ENCODE measurements around the gene FAM162A. TPM values are rescaled to one million over a fixed set of nuclear protein-coding genes. Genes with fewer than 3 reads are reported as not detected.

FAM162A gene
- total RNA-seq, 1 donor from 2014 or later, result 24.3 TPM

GRCh38 chr3:122394173-122394572 is 10.2 kb downstream of the FAM162A start:
- H3K27ac ChIP-seq, result no peak overlapping the region
- H3K9me3 ChIP-seq, result no peaks in the 10 kb centered on the region
- no peak for DNase-seq
- intact Hi-C loops (cut with DNase I), result no loop called here
- H3K36me3 ChIP-seq, result no peaks in the 10 kb centered on the region
- H3K27me3 ChIP-seq (ENCODE audit: low read depth), result no peaks in the 10 kb centered on the region
- no peak overlapping the region for H3K4me3 ChIP-seq
- peaks cover 6% of the 10 kb centered on the region for H3K4me1 ChIP-seq
- TF ChIP-seq, protein P1, sequence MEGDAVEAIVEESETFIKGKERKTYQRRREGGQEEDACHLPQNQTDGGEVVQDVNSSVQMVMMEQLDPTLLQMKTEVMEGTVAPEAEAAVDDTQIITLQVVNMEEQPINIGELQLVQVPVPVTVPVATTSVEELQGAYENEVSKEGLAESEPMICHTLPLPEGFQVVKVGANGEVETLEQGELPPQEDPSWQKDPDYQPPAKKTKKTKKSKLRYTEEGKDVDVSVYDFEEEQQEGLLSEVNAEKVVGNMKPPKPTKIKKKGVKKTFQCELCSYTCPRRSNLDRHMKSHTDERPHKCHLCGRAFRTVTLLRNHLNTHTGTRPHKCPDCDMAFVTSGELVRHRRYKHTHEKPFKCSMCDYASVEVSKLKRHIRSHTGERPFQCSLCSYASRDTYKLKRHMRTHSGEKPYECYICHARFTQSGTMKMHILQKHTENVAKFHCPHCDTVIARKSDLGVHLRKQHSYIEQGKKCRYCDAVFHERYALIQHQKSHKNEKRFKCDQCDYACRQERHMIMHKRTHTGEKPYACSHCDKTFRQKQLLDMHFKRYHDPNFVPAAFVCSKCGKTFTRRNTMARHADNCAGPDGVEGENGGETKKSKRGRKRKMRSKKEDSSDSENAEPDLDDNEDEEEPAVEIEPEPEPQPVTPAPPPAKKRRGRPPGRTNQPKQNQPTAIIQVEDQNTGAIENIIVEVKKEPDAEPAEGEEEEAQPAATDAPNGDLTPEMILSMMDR (IDR thresholded peaks at IDR 0.05), result no peak
- no peak for ATAC-seq

DNA sequence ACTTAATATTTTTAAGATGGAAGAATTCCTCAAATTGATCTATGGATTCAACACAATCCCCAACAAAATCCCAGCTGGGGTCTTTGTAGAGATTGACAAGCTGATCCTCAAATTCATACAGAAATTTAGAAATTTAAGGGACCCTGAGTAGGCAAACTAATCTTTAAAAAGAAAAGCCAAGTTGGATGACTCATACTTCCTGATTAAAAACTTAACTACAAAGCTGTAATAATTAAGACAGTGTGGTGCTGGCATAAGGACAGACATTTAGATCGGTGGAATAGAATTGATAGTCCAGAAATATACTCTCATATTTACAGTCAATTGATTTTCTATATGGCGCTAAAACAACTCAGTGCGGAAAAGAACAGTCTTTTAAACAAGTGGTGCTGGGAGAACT is 11.6 kb downstream of the FAM162A start:
- ATAC-seq (no peak), DNase-seq (no peak)
- intact Hi-C loops (cut with DNase I), result no loop called here
- H3K4me3 ChIP-seq, result no peak overlapping the region
- peaks cover 6% of the 10 kb centered on the region for H3K4me1 ChIP-seq
- H3K9me3 ChIP-seq, result no peaks in the 10 kb centered on the region
- TF ChIP-seq, protein P1 (IDR thresholded peaks at IDR 0.05), result no peak
- no peak overlapping the region for H3K27ac ChIP-seq
- no peaks in the 10 kb centered on the region for H3K27me3 ChIP-seq (ENCODE audit: low read depth)
- H3K36me3 ChIP-seq, result no peaks in the 10 kb centered on the region

- intact Hi-C loops (cut with DNase I), result no loop called here
- no peaks in the 10 kb centered on the region for H3K27me3 ChIP-seq (ENCODE audit: low read depth)
- TF ChIP-seq, protein P1 (IDR thresholded peaks at IDR 0.05), result no peak
- H3K4me3 ChIP-seq, result no peak overlapping the region
- no peaks in the 10 kb centered on the region for H3K36me3 ChIP-seq
- ATAC-seq (no peak), DNase-seq (no peak)
- H3K27ac ChIP-seq, result no peak overlapping the region
- H3K4me1 ChIP-seq, result peaks cover 6% of the 10 kb centered on the region
- H3K9me3 ChIP-seq, result no peaks in the 10 kb centered on the region
Measured at GRCh38 chr3:122396511-122396910, 12.5 kb downstream of the FAM162A start.

DNA sequence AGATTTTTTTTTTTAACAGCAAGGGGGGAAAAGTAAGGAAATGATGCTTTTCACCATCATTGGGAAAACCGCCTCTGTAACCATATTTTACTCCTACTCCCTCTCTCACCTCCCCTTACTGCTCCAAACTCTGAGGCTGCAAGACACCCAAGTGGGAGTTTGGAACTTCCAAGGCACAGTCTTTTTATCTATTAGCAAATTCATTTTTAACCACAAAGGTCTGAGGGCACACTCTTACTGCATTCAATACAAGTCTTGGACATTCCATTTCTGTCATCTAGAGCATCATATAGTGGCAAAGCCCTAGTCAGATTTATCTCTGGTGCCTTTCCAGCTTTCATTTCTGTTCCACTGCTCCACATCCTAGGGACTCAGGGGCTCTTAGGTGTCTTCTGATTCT is 13.2 kb downstream of the FAM162A start:
- no peak overlapping the region for H3K27ac ChIP-seq
- H3K27me3 ChIP-seq (ENCODE audit: low read depth), result no peaks in the 10 kb centered on the region
- peaks cover 6% of the 10 kb centered on the region for H3K4me1 ChIP-seq
- DNase-seq, result no peak
- TF ChIP-seq, protein P1 (IDR thresholded peaks at IDR 0.05), result no peak
- no peaks in the 10 kb centered on the region for H3K9me3 ChIP-seq
- no peak for ATAC-seq
- intact Hi-C loops (cut with DNase I), result no loop called here
- no peak overlapping the region for H3K4me3 ChIP-seq
- H3K36me3 ChIP-seq, result no peaks in the 10 kb centered on the region

DNA sequence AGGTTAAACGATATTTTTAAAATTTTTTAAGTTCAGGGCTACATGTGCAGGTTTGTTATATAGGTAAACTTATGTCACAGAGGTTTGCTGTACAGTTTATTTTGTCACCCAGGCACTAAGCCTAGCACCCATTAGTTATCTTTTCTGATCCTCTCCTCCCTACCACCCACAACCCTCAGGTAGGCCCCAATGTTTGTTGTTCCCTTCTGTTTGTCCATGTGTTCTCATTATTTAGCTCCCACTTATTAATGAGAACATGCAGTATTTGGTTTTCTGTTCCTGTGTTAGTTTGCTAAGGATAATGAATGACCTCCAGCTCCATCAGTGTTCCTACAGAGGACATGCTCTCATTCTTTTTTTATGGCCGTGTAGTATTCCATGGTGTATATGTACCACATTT is 14.9 kb downstream of the FAM162A start:
- ATAC-seq (no peak), DNase-seq (no peak)
- no peak overlapping the region for H3K4me3 ChIP-seq
- H3K27me3 ChIP-seq (ENCODE audit: low read depth), result no peaks in the 10 kb centered on the region
- H3K4me1 ChIP-seq, result no peaks in the 10 kb centered on the region
- TF ChIP-seq, protein P1 (IDR thresholded peaks at IDR 0.05), result no peak
- H3K36me3 ChIP-seq, result peaks cover 6% of the 10 kb centered on the region
- H3K27ac ChIP-seq, result no peak overlapping the region
- no peaks in the 10 kb centered on the region for H3K9me3 ChIP-seq
- intact Hi-C loops (cut with DNase I), result no loop called here

DNA sequence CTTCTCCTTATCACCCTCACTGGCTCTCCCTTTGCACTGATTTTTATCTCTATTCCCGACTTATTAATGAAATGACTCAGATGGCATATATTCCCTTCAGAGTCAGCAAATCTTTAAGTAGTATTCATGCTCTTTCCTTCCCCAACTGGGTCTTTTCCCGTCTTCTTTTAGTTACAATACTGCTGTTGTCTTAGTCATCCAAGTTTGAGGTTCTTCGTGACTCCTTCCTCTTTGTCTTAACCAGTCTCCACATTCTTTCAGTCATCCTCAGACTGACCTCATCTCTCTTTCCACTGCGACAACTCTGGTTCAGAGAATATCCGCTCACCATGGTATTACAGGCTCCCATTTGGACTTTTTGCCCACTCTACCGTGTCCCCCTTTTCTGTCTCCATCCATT is 19.5 kb downstream of the FAM162A start:
- ATAC-seq (no peak), DNase-seq (no peak)
- intact Hi-C loops (cut with DNase I), result no loop called here
- H3K4me3 ChIP-seq, result no peak overlapping the region
- H3K36me3 ChIP-seq, result peaks cover 43% of the 10 kb centered on the region
- H3K9me3 ChIP-seq, result no peaks in the 10 kb centered on the region
- TF ChIP-seq, protein P1 (IDR thresholded peaks at IDR 0.05), result no peak
- no peaks in the 10 kb centered on the region for H3K27me3 ChIP-seq (ENCODE audit: low read depth)
- H3K4me1 ChIP-seq, result no peaks in the 10 kb centered on the region
- H3K27ac ChIP-seq, result no peak overlapping the region

All from lower lobe of right lung (tissue), 2 donors.